GM10847 (cell line): Measurements from ENCODE around the gene NECTIN2.

ENCODE experiments used
- POLR2A ChIP-seq: IDR thresholded peaks from 2 replicates; pipeline ENCODE4 v1.6.1; 2011; ENCODE audit not compliant: insufficient read length; ENCODE audit errors: extremely low read depth

NECTIN2 gene

GRCh38 chr19:44889830-44890365 lies 43.8 kb downstream of the NECTIN2 start:
- no peak for TF ChIP-seq POLR2A

- TF ChIP-seq POLR2A: peak; percentile 38
Observed at GRCh38 chr19:44890366-44891015, 44.4 kb downstream of the NECTIN2 start.

GRCh38 chr19:44891016-44891882 lies 45.2 kb downstream of the NECTIN2 start, which contains the start of gene TOMM40:
TSS of gene TOMM40 (plus strand) at chr19:44891254. CDS start at chr19:44891416, 162 bp downstream.
- TF ChIP-seq POLR2A: peak; percentile 47

- no peak for TF ChIP-seq POLR2A
Observed at GRCh38 chr19:44892932-44893331, 46.8 kb downstream of the NECTIN2 start.

GRCh38 chr19:44893332-44894051 lies 47.4 kb downstream of the NECTIN2 start:
- TF ChIP-seq POLR2A: no peak

GRCh38 chr19:44894052-44894400 lies 47.9 kb downstream of the NECTIN2 start:
- no peak for TF ChIP-seq POLR2A

- TF ChIP-seq POLR2A: no peak
Observed at GRCh38 chr19:44894946-44895345, 48.8 kb downstream of the NECTIN2 start.

- TF ChIP-seq POLR2A: no peak
Observed at GRCh38 chr19:44897835-44898234, 51.7 kb downstream of the NECTIN2 start.

- no peak for TF ChIP-seq POLR2A
Observed at GRCh38 chr19:44900328-44901244, 54.5 kb downstream of the NECTIN2 start.

- no peak for TF ChIP-seq POLR2A
Observed at GRCh38 chr19:44903216-44903601, 57.1 kb downstream of the NECTIN2 start.

GRCh38 chr19:44903602-44904425 lies 57.7 kb downstream of the NECTIN2 start:
- TF ChIP-seq POLR2A: no peak

- no peak for TF ChIP-seq POLR2A
Observed at GRCh38 chr19:44904426-44904994, 58.4 kb downstream of the NECTIN2 start.

GRCh38 chr19:44905437-44906160 lies 59.5 kb downstream of the NECTIN2 start, which contains the start of gene APOE:
TSS of gene APOE (plus strand) at chr19:44905796. CDS start at chr19:44906625, 829 bp downstream.
- TF ChIP-seq POLR2A: no peak
